Measurements from ENCODE around the gene LDHD.

The LDHD gene

DNA sequence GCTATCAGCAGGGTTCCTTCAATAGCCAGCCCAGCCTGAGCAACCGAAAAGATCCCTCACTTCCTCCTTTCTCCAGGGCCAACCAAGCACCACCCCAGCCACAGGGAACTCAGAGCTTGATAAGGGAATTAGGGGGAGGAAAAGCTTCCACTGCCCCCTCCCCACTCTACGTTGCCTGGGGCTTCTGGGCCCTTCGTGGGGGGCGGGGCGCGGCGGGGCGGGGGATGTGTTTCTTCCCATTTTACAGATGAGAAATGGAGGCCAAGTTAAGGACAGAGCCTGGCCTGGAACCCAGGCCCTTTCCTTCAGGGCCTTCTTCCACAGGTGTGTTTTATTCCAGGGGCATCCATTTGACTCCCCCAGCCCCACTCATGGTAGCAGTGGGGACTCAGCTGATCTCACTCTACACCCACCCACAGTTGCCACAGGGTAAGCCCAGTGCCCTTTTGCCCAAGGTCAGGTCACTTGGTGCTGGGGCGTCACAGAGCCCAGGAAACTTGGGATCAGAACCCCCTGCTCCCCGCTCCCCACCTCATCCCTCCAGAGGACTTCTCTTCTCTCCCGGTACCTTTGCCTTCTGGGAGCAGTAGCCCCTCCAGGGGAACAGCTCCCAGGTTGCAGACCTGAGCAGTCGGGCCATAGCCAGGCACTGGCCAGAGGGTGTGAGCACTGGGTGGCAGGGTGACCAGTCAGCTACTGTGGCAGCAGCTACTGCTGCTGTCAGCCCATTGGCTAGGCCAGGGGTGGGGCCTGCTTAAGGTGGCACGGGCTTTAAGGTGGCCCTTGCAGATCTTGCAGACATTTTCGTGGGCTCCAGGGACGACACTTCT, at the start of gene LDHD:
Gene LDHD, minus strand, starts transcription at position 700 of the 830 bp plus-strand sequence. Its CDS starts 60 bp downstream, at position 640.
- peak; percentile 79 for DNase-seq (ENCODE audit: low read depth)
- peak within 1 kb of the TSS; percentile 82 for H3K4me3 ChIP-seq (ENCODE audit: low read depth, low read length)
- 0 out of 2 replicates have a peak, but pooled peaks have one; percentile 1 for TF ChIP-seq CTCF (IDR thresholded peaks at IDR 0.05; ENCODE audit: control insufficient read depth, extremely low read depth, insufficient read depth)

GRCh38 chr16:75160386-75160785, 43.8 kb upstream of the LDHD start:
- no peak for TF ChIP-seq CTCF (IDR thresholded peaks at IDR 0.05; ENCODE audit: control insufficient read depth, extremely low read depth, insufficient read depth)
- no peak for DNase-seq (ENCODE audit: low read depth)
- H3K4me3 ChIP-seq (ENCODE audit: low read depth, low read length), result no peak overlapping the region

- no peak for DNase-seq (ENCODE audit: low read depth)
- no peak for TF ChIP-seq CTCF (IDR thresholded peaks at IDR 0.05; ENCODE audit: control insufficient read depth, extremely low read depth, insufficient read depth)
- H3K4me3 ChIP-seq (ENCODE audit: low read depth, low read length), result no peak overlapping the region
Observed at GRCh38 chr16:75152635-75153034, 36.1 kb upstream of the LDHD start.

DNA sequence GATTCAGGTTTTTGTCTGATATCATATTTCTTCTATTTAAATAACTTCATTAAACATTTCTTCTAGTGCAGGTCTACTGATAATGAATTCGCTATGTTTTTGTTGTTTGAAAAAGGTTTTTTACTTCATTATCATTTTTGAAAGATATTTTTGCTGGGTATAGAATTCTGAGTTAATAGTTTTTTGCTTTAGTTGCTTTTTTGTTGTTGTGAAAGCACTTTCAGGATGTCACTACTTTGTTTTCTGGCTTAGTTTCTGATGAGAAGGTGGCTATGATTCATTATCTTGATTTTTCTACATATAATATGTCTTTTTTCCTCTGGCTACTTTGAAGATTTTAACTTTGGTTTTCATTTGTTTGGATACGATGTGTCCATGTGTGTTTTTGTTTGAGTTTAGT, 35.2 kb upstream of the LDHD start:
- no peak overlapping the region for H3K4me3 ChIP-seq (ENCODE audit: low read depth, low read length)
- no peak for TF ChIP-seq CTCF (IDR thresholded peaks at IDR 0.05; ENCODE audit: control insufficient read depth, extremely low read depth, insufficient read depth)
- no peak for DNase-seq (ENCODE audit: low read depth)

DNA sequence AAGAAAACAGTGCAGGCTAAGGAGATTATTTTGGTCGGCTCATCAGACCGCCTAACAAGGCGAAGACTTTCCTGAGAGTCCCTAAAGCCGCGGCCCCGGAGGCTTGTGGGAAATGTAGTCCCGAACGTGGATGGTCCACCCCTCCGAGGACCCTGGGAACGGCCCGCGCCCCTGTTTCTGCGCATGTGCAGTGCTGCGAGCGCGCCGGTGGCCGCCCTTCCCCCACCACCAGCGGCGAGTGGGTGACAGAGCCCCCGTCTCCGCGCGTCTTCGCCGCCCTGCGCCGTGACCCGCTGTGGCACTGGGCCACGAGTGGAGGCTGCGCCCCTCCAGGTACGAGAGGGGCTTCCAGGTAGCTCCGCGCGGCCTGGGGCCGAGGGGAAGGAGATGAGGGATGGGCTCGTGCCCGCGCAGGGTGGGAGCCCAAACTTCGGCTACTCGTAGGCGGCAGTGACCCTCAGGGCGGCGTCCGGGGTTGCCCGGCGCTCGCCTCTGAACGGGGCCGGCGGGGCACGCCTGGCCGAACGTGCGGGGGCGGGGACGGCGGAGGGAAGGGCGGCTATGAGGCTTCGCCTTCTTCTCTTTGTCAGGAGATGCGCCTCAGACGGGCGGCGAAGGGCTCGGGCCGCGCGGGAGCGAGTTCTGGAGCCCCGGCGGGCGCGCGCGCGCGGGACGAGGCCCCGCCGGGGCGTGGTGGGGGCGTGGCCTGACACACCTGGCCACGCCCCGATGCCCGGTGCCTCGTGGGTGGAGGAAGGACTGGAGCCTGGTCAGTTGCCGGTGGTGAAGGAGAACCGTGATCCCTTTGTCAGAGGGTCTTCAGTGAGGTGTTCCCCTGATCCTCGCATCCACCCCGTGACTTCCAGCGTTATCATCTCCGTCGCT, 32.0 kb upstream of the LDHD start, which contains the start of gene ZFP1:
Gene ZFP1, plus strand, starts transcription at position 214 of the 885 bp plus-strand sequence. CDS start 4,428 bp downstream, outside the sequence.
- peak; percentile 71 for DNase-seq (ENCODE audit: low read depth)
- peak within 1 kb of the TSS; percentile 86 for H3K4me3 ChIP-seq (ENCODE audit: low read depth, low read length)
- TF ChIP-seq CTCF (IDR thresholded peaks at IDR 0.05; ENCODE audit: control insufficient read depth, extremely low read depth, insufficient read depth), result no peak

- no peak for TF ChIP-seq CTCF (IDR thresholded peaks at IDR 0.05; ENCODE audit: control insufficient read depth, extremely low read depth, insufficient read depth)
- H3K4me3 ChIP-seq (ENCODE audit: low read depth, low read length), result peak overlapping the region; percentile 86
- DNase-seq (ENCODE audit: low read depth), result no peak
Observed at GRCh38 chr16:75147968-75148310, 31.4 kb upstream of the LDHD start.

All from LNCaP clone FGC (cell line).